Measurements from ENCODE around the gene HIBADH. TPM values are rescaled to one million over a fixed set of nuclear protein-coding genes. Genes with fewer than 3 reads are reported as not detected.

Gene HIBADH
- total RNA-seq, 2 experiments from 2014 or later, result 19.2 to 24.0 TPM

DNA sequence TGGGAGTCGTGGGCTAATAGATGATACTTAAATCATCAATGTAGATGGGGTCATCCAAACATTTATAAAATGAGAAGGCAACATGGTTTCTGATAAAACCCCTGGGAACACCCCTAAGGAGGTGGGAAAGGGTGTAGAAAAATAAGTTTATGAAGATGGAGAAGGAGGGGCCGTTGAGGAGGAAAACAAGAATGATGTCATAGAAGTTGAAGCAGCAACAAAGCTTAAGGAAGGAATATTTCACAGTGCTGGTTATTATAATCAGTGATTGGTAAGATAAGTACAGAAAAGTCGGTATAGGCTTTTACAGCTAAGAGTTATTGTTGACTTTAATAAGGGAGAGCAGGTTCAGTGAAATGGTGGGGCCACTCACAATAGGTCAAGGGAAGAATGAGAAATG is 9.0 kb upstream of the HIBADH start:
- intact Hi-C loops (cut with micrococcal nuclease; ENCODE audit: unreplicated experiment), result no loop called here
- no peaks in the 10 kb centered on the region for H3K36me3 ChIP-seq (ENCODE audit: insufficient read depth, low read length)
- H3K27ac ChIP-seq (ENCODE audit: low read depth, low read length, poor library complexity, severe bottlenecking), result no peak overlapping the region
- H3K4me1 ChIP-seq (ENCODE audit: insufficient read depth, low read length, poor library complexity, severe bottlenecking), result no peaks in the 10 kb centered on the region
- no peak overlapping the region for H3K4me3 ChIP-seq (ENCODE audit: low read depth, low read length, poor library complexity, severe bottlenecking)
- H2AFZ ChIP-seq (ENCODE audit: low read length), result no peak overlapping the region
- H3K79me2 ChIP-seq (ENCODE audit: insufficient read depth, low read depth, low read length), result no peaks in the 10 kb centered on the region
- TF ChIP-seq, protein P1, sequence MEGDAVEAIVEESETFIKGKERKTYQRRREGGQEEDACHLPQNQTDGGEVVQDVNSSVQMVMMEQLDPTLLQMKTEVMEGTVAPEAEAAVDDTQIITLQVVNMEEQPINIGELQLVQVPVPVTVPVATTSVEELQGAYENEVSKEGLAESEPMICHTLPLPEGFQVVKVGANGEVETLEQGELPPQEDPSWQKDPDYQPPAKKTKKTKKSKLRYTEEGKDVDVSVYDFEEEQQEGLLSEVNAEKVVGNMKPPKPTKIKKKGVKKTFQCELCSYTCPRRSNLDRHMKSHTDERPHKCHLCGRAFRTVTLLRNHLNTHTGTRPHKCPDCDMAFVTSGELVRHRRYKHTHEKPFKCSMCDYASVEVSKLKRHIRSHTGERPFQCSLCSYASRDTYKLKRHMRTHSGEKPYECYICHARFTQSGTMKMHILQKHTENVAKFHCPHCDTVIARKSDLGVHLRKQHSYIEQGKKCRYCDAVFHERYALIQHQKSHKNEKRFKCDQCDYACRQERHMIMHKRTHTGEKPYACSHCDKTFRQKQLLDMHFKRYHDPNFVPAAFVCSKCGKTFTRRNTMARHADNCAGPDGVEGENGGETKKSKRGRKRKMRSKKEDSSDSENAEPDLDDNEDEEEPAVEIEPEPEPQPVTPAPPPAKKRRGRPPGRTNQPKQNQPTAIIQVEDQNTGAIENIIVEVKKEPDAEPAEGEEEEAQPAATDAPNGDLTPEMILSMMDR (conservative IDR thresholded peaks at IDR 0.05; ENCODE audit: low read length), result no peak
- TF ChIP-seq EZH2phosphoT487 (IDR thresholded peaks at IDR 0.05; ENCODE audit: borderline replicate concordance, low read depth, low read length), result no peak
- POLR2A ChIA-PET, result no interaction called here
- CTCF ChIA-PET (ENCODE audit: unreplicated experiment), result no interaction called here
- no peaks in the 10 kb centered on the region for H3K9me3 ChIP-seq (ENCODE audit: low read length)
- H4K20me1 ChIP-seq (ENCODE audit: insufficient read depth, low read length), result no peaks in the 10 kb centered on the region
- no peak for DNase-seq (ENCODE audit: low spot score)
- H3K4me2 ChIP-seq (ENCODE audit: low read length), result no peak overlapping the region
- BruUV-seq (replicated peaks), result no TSS peak
- no peaks in the 10 kb centered on the region for H3K9me2 ChIP-seq (ENCODE audit: insufficient read depth, low read length)

GRCh38 chr7:27670676-27671075 is 8.0 kb upstream of the HIBADH start:
- no TSS peak for BruUV-seq (replicated peaks)
- Histone ChIP-seq H3K4me2 (ENCODE audit: low read length) (no peak overlapping the region), H3K4me3 (ENCODE audit: low read depth, low read length, poor library complexity, severe bottlenecking) (no peak overlapping the region), H3K9me3 (ENCODE audit: low read length) (no peaks in the 10 kb centered on the region), H3K79me2 (ENCODE audit: insufficient read depth, low read depth, low read length) (no peaks in the 10 kb centered on the region), H2AFZ (ENCODE audit: low read length) (no peak overlapping the region), H4K20me1 (ENCODE audit: insufficient read depth, low read length) (no peaks in the 10 kb centered on the region), H3K4me1 (ENCODE audit: insufficient read depth, low read length, poor library complexity, severe bottlenecking) (no peaks in the 10 kb centered on the region), H3K9me2 (ENCODE audit: insufficient read depth, low read length) (no peaks in the 10 kb centered on the region), H3K27ac (ENCODE audit: low read depth, low read length, poor library complexity, severe bottlenecking) (no peak overlapping the region), H3K36me3 (ENCODE audit: insufficient read depth, low read length) (no peaks in the 10 kb centered on the region)
- no peak for TF ChIP-seq EZH2phosphoT487 (IDR thresholded peaks at IDR 0.05; ENCODE audit: borderline replicate concordance, low read depth, low read length)
- TF ChIP-seq, protein P1 (conservative IDR thresholded peaks at IDR 0.05; ENCODE audit: low read length), result no peak
- ChIA-PET CTCF (ENCODE audit: unreplicated experiment) (no interaction called here), POLR2A (no interaction called here)
- intact Hi-C loops (cut with micrococcal nuclease; ENCODE audit: unreplicated experiment), result no loop called here
- DNase-seq (ENCODE audit: low spot score), result no peak

DNA sequence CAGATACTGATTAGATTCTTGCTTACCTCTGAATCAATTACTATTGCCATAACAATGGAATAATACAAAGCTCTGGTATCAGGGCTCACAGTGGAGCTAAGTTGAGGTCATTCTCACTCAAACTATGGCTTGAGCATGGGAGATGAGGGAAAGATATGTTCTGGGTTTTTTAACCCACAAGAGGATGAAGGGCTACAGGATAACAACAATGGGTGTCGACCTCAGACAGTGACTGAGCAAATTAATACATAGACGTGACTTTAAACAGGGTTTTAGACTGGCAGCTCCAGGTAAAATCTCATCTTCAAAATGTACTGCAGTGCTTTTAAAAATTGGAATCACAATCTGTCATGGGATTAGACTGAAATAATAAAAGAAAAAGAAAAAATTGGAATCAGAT is 7.5 kb upstream of the HIBADH start:
- no peaks in the 10 kb centered on the region for H3K36me3 ChIP-seq (ENCODE audit: insufficient read depth, low read length)
- TF ChIP-seq, protein P1 (conservative IDR thresholded peaks at IDR 0.05; ENCODE audit: low read length), result no peak
- no peak for TF ChIP-seq EZH2phosphoT487 (IDR thresholded peaks at IDR 0.05; ENCODE audit: borderline replicate concordance, low read depth, low read length)
- intact Hi-C loops (cut with micrococcal nuclease; ENCODE audit: unreplicated experiment), result no loop called here
- no peak for DNase-seq (ENCODE audit: low spot score)
- H3K9me3 ChIP-seq (ENCODE audit: low read length), result no peaks in the 10 kb centered on the region
- ChIA-PET POLR2A (no interaction called here), CTCF (ENCODE audit: unreplicated experiment) (no interaction called here)
- no peak overlapping the region for H3K4me2 ChIP-seq (ENCODE audit: low read length)
- no peaks in the 10 kb centered on the region for H4K20me1 ChIP-seq (ENCODE audit: insufficient read depth, low read length)
- H2AFZ ChIP-seq (ENCODE audit: low read length), result no peak overlapping the region
- H3K9me2 ChIP-seq (ENCODE audit: insufficient read depth, low read length), result no peaks in the 10 kb centered on the region
- H3K4me1 ChIP-seq (ENCODE audit: insufficient read depth, low read length, poor library complexity, severe bottlenecking), result no peaks in the 10 kb centered on the region
- BruUV-seq (replicated peaks), result no TSS peak
- H3K27ac ChIP-seq (ENCODE audit: low read depth, low read length, poor library complexity, severe bottlenecking), result no peak overlapping the region
- no peak overlapping the region for H3K4me3 ChIP-seq (ENCODE audit: low read depth, low read length, poor library complexity, severe bottlenecking)
- no peaks in the 10 kb centered on the region for H3K79me2 ChIP-seq (ENCODE audit: insufficient read depth, low read depth, low read length)
